ENCODE data around the gene EXD3.

EXD3 gene

DNA sequence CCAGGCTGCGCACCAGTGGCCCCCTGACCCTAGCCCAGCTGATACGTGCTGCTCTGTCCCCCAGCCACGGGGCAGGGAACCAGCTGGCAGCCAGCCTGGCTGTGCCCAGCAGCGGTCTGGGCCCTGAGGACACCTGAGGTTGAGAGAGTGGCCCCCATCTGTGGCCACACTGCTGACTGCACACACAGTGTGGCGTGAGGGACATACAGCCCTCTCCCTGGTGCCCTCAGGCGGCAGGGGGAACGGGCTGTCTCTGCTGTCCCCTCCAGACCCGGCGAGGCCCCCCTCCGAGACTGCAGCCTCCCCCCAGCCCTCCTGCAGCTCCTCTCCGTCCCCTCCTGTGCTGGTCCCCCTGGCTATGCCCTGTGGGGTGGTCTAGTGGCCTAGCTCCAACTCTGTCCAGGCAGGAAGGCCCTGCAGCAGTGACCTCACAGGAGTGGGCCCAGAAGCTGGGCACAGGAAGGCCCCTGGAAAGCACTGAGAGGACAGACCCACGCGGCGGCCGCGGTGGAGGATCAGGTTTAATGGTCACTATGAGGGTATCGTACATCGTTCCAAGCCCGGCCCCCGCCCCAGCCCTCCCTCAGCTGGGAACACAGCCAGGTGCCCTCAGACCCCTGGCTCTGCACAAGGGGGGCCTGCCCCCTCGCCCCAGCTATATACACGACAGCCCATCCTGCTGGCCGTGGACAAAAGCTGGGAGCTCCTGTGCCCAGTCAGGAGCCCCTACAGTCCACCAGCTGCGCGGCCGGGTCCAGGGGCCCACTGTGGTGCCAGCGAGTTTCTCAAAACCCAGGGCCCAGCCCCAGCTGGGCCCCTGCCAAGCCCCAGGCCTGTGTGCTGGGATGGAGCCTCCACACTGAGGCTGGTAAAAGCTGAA lies 25.0 kb upstream of the EXD3 start:
- H3K4me3 ChIP-seq (ENCODE audit: low read length): no peak overlapping the region
- TF ChIP-seq, protein P1, sequence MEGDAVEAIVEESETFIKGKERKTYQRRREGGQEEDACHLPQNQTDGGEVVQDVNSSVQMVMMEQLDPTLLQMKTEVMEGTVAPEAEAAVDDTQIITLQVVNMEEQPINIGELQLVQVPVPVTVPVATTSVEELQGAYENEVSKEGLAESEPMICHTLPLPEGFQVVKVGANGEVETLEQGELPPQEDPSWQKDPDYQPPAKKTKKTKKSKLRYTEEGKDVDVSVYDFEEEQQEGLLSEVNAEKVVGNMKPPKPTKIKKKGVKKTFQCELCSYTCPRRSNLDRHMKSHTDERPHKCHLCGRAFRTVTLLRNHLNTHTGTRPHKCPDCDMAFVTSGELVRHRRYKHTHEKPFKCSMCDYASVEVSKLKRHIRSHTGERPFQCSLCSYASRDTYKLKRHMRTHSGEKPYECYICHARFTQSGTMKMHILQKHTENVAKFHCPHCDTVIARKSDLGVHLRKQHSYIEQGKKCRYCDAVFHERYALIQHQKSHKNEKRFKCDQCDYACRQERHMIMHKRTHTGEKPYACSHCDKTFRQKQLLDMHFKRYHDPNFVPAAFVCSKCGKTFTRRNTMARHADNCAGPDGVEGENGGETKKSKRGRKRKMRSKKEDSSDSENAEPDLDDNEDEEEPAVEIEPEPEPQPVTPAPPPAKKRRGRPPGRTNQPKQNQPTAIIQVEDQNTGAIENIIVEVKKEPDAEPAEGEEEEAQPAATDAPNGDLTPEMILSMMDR (conservative IDR thresholded peaks at IDR 0.05; ENCODE audit: low read length): no peak
- no peak for DNase-seq (ENCODE audit: low read depth)

DNA sequence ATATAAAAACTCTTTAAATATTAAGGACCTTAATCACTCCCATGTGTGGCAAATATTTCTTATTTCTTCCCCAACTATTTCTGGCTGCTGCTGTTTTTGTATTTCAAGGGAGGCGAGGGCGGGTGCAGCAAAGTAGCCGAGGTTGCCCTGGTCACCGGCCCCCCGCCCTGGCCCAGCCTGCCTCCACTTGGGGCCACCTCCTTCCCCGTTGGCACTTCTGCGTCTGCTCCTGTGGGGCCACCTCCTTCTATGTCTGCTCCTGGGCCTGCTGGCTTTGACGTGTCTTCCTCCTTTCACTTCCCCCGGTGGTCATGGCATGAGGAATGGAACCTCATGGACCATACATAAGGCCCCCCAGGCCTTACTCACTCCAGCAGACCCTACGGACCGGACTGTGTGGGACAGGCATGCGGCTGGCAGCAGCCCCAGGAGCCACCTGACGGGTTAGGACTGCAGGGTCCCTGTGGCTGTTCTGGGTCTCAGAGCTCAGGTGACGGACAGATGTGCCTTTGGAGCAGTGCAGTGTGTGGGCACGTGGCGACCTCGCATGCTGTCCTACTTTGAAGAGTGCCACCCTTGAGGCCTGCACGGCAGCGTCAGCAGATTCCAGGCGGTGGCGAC lies 24.0 kb upstream of the EXD3 start:
- DNase-seq (ENCODE audit: low read depth): peak; percentile 65
- no peak overlapping the region for H3K4me3 ChIP-seq (ENCODE audit: low read length)
- TF ChIP-seq, protein P1 (conservative IDR thresholded peaks at IDR 0.05; ENCODE audit: low read length): no peak

DNA sequence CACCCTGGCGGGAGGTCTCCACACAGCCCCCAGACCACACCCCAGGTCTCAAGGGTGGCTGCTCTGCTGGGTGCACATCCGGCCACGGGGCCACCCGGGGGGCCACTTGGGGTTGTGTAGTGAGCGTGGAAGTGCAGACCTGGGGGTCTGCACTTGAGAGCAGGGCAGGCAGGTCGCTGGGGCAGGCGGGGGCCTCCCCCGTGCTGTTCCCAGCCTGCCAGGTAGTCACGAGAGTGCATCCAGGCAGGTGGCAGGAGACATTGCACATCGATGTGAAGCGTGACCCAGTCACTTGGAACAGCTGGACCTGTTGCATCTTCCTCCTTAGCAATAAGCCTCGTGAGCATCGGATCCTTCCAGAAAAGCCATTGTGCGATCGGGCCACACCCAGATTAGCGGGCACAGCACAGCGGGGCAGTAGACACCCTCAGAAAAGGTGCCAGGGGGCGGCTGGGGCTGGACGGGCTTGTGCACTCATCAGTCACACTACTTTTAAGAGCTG lies 23.0 kb upstream of the EXD3 start:
- DNase-seq (ENCODE audit: low read depth): no peak
- TF ChIP-seq, protein P1 (conservative IDR thresholded peaks at IDR 0.05; ENCODE audit: low read length): no peak
- no peak overlapping the region for H3K4me3 ChIP-seq (ENCODE audit: low read length)

DNA sequence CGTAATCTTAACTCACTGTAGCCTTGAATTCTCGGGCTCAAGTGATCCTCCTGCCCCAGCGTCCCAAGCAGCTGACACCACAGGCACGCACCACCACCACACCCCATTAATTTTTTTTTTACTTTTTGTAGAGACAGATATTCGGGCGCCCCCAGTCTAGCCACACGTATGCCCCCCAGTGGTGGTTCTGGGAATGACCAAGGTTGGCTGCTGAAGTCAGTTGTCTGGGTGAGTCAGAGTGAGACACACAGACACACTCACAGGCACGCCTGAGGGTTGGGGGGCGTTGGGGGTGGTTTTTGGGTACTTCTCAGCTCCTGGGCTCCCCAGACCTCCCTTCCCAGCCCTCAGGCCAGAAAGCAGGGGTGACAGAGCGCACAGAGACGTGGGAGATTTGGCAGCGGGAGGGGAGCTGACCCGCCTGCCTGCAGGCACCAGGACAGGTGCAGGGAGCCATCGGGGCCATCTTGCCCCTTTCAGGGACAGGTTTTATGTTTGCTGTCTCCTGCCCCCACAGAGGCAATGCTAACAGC lies 22.4 kb upstream of the EXD3 start:
- DNase-seq (ENCODE audit: low read depth): peak; percentile 70
- H3K4me3 ChIP-seq (ENCODE audit: low read length): no peak overlapping the region
- TF ChIP-seq, protein P1 (conservative IDR thresholded peaks at IDR 0.05; ENCODE audit: low read length): peak; percentile 75

DNA sequence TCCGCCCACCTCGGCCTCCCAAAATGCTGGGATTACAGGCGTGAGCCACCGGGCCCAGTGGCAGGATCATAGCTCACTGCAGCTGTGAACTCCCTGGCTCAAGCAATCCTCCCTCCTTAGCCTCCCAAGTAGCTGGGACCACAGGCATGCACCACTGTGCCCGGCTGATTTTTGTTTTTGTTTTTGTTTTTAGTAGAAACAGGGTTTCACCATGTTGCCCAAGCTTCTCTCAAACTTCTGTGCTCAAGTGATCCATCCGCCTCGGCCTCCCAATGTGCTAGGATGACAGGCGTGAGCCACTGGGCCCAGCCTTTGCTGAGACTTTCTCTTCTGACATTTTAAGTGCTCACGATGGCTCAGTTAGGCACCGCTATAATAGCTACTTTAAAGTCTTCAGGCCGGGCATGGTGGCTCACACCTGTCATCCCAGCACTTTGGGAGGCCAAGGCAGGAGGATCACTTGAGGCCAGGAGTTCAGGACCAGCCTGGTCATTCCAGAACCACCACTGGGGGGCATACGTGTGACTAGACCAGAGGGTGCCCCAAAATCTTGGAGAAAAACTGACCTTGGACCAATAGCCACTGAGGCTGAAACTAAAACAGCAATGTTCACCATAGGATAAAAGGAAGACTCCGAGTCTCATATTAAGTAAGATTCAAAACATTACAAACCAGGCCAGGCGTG lies 21.3 kb upstream of the EXD3 start:
- TF ChIP-seq, protein P1 (conservative IDR thresholded peaks at IDR 0.05; ENCODE audit: low read length): no peak
- H3K4me3 ChIP-seq (ENCODE audit: low read length): no peak overlapping the region
- no peak for DNase-seq (ENCODE audit: low read depth)

DNA sequence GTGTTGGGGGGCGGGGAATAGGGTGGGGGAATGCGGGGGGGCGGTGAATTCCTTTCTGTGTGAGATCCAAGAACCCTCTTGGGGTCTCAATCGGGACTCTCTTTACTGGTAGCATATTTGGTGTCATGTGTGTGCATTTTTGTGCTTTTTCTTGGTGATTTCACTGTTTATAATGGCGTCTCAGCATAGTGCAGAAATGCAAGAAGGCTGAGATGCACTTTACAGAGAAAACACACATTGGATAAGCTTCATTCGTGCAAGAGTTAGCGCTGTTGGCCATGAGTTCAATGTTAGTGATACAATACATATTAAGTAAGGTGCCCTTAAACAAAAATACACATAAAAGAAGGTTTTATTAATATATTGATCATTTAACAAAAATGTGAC lies 19.0 kb upstream of the EXD3 start:
- H3K4me3 ChIP-seq (ENCODE audit: low read length): no peak overlapping the region
- TF ChIP-seq, protein P1 (conservative IDR thresholded peaks at IDR 0.05; ENCODE audit: low read length): no peak

More for the DNA sequence above, 19.0 kb upstream of the EXD3 start:
- DNase-seq (ENCODE audit: low read depth): no peak

Measured in AG10803 (cell line).